Measurements from ENCODE around the gene ATP5F1A.

Gene ATP5F1A

GRCh38 chr18:46042571-46043123 is 55.4 kb downstream of the ATP5F1A start:
- peak; percentile 19 for DNase-seq

GRCh38 chr18:46040747-46041104 is 57.4 kb downstream of the ATP5F1A start:
- no peak for DNase-seq

- no peak for DNase-seq
Observed at GRCh38 chr18:46040033-46040746, 57.9 kb downstream of the ATP5F1A start.

GRCh38 chr18:46037512-46038305 is 60.4 kb downstream of the ATP5F1A start:
- DNase-seq, result no peak

- DNase-seq, result peak; percentile 27
Observed at GRCh38 chr18:46035696-46036680, 62.1 kb downstream of the ATP5F1A start.

- no peak for DNase-seq
Observed at GRCh38 chr18:46034230-46034629, 63.9 kb downstream of the ATP5F1A start.

GRCh38 chr18:46031741-46032140 is 66.4 kb downstream of the ATP5F1A start:
- no peak for DNase-seq
